SU-DHL-6 (cell line): ENCODE measurements around the gene QPRT.

Experiments
- H2AFZ ChIP-seq: fragments of 200-600 bp; sonication (generic); 2 replicates; pipeline ENCODE4 v1.6.1; 2014; ENCODE audit warnings: low read depth, mild to moderate bottlenecking, moderate library complexity, mixed read lengths, antibody characterized with exemption, low read length; ENCODE audit not compliant: severe bottlenecking
- H3F3A ChIP-seq: fragments of 200-600 bp; shearing (Covaris generic); 2 replicates; pipeline ENCODE4 v1.6.0; 2016; ENCODE audit warnings: antibody characterized with exemption, mild to moderate bottlenecking; ENCODE audit not compliant: insufficient read depth
- H3K27ac ChIP-seq: fragments of 200-600 bp; sonication (generic); 2 replicates; pipeline ENCODE4 v1.5.1; 2016; ENCODE audit warnings: low read depth, mild to moderate bottlenecking, low read length, moderate library complexity, mixed read lengths
- H3K27me3 ChIP-seq: fragments of 200-600 bp; sonication (generic), shearing (Covaris generic); 2 replicates; pipeline ENCODE4 v1.6.0; 2014; ENCODE audit warnings: mild to moderate bottlenecking, low read length
- H3K36me3 ChIP-seq: fragments of 200-600 bp; sonication (generic); 2 replicates; pipeline ENCODE4 v1.6.1; 2014; ENCODE audit warnings: mild to moderate bottlenecking, low read length, mixed read lengths
- H3K4me2 ChIP-seq: fragments of 300-600, 200-600 bp; shearing (Covaris generic), sonication (generic); 2 replicates; pipeline ENCODE4 v1.6.0; 2014; ENCODE audit warnings: low read length, low read depth, mild to moderate bottlenecking; ENCODE audit not compliant: poor library complexity, severe bottlenecking
- H3K4me3 ChIP-seq: fragments of 200-600 bp; sonication (generic); 2 replicates; pipeline ENCODE4 v1.5.1; 2014; ENCODE audit warnings: antibody characterized with exemption, low read length, mild to moderate bottlenecking, mixed read lengths; ENCODE audit not compliant: insufficient read depth, poor library complexity, severe bottlenecking
- H3K79me2 ChIP-seq: fragments of 200-600 bp; sonication (generic); 2 replicates; pipeline ENCODE4 v1.6.1; 2014; ENCODE audit warnings: mild to moderate bottlenecking, low read length, moderate library complexity; ENCODE audit not compliant: insufficient read depth
- H3K9ac ChIP-seq: fragments of 200-600 bp; sonication (generic); 2 replicates; pipeline ENCODE4 v1.7.0; 2014; ENCODE audit warnings: mild to moderate bottlenecking, low read length
- H3K9me2 ChIP-seq: fragments of 200-600 bp; sonication (generic); replicated peaks from 2 replicates; pipeline ENCODE4 v1.6.1; 2014; ENCODE audit warnings: low read length; ENCODE audit not compliant: insufficient read depth
- H3K9me3 ChIP-seq: fragments of 200-600 bp; sonication (generic); 2 replicates; pipeline ENCODE4 v1.6.1; 2014; ENCODE audit warnings: low read length, mixed read lengths; ENCODE audit not compliant: insufficient read depth
- H4K20me1 ChIP-seq: fragments of 200-600 bp; sonication (generic); 2 replicates; pipeline ENCODE4 v1.6.1; 2014; ENCODE audit warnings: low read depth, mild to moderate bottlenecking, antibody characterized with exemption, low read length, moderate library complexity, mixed read lengths
- CTCF ChIP-seq: fragments of 200-600 bp; sonication (generic); IDR thresholded peaks from one replicate; pipeline ENCODE4 v1.5.1; 2017; ENCODE audit warnings: antibody characterized with exemption, mild to moderate bottlenecking, low read length, moderate library complexity; ENCODE audit not compliant: insufficient read depth, poor library complexity, severe bottlenecking
- EZH2phosphoT487 ChIP-seq: fragments of 200-600 bp; sonication (generic), shearing (Covaris generic); conservative IDR thresholded peaks from 2 replicates; pipeline ENCODE4 v1.6.1; 2018; ENCODE audit warnings: mild to moderate bottlenecking, antibody characterized with exemption, low read length, moderate library complexity, mixed read lengths

Gene QPRT

DNA sequence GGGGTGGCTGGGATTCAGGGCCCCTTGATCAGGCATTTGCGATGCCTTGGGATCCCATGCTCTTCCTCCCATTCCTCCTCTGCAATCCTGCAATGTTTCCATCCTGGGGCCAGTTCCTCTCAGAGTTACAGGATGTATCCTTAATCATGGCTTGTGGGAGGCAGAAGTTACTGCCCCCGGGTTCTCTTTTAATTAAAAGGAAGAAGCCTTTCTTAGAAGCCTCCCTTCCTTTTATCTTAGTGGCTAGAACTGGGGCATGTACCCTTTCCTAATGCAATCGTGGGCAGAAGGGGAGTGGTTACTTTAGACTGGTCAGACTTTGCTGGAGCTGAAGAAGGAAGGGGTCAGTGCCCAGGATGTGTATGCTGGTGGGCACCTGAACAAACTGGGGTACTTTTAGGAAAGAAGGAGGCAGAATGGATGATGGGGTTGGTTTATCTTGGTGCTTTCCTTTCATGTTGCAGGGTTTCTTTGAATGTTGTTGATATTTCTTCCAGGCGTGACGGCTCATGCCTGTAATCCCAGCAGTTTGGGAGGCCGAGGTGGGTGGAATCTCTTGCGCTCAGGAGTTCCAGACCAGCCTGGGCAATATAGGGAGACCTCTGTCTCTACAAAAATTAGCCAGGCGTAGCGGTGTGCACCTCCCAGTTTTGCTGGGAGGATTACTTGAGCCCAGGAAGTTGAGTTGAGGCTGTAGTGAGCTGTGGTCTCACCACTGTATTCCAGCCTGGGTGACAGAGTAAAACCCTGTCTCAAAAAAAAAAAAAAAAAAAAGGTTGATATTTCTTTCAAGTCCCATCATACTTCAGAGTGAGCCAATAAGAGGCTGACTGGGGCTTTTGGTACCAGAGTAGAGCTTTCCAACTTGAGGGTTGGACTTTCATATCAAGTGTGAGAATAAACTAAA, 29.1 kb upstream of the QPRT start:
- H3K79me2 ChIP-seq, result no peaks in the 10 kb centered on the region
- H3K9ac ChIP-seq, result no peak overlapping the region
- no peak overlapping the region for H3K4me2 ChIP-seq
- H2AFZ ChIP-seq, result no peak overlapping the region
- H3K27me3 ChIP-seq, result no peaks in the 10 kb centered on the region
- no peaks in the 10 kb centered on the region for H3K9me2 ChIP-seq
- TF ChIP-seq EZH2phosphoT487, result no peak
- TF ChIP-seq CTCF, result no peak
- no peaks in the 10 kb centered on the region for H3F3A ChIP-seq
- H3K4me3 ChIP-seq, result no peak overlapping the region
- H3K36me3 ChIP-seq, result no peaks in the 10 kb centered on the region
- no peaks in the 10 kb centered on the region for H3K9me3 ChIP-seq
- no peaks in the 10 kb centered on the region for H4K20me1 ChIP-seq
- H3K27ac ChIP-seq, result no peak overlapping the region

DNA sequence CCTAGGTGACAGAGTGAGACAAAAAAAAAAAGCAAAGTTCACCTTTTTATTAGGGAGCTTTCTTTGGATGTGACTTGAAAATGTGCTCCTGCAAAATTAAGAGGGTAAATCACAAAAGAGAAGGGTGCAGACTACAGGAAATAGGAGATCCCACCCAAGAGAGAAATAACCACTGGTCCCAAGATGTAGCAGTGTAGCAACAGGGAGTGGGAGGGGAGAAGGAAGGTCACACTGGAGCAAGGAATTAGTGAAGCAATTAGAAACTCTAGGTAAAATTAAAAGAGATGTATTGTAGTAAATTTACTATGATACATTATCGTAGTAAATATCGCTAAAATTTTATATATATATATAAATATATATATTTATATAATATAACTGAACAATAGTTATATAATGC, 28.2 kb upstream of the QPRT start:
- no peaks in the 10 kb centered on the region for H3K9me3 ChIP-seq
- no peak overlapping the region for H3K27ac ChIP-seq
- H3K79me2 ChIP-seq, result no peaks in the 10 kb centered on the region
- H3K9me2 ChIP-seq, result no peaks in the 10 kb centered on the region
- H3K4me2 ChIP-seq, result no peak overlapping the region
- H3K27me3 ChIP-seq, result no peaks in the 10 kb centered on the region
- no peak for TF ChIP-seq EZH2phosphoT487
- TF ChIP-seq CTCF, result no peak
- H3K9ac ChIP-seq, result no peak overlapping the region
- no peak overlapping the region for H3K4me3 ChIP-seq
- H2AFZ ChIP-seq, result no peak overlapping the region
- no peaks in the 10 kb centered on the region for H3K36me3 ChIP-seq
- H3F3A ChIP-seq, result no peaks in the 10 kb centered on the region
- no peaks in the 10 kb centered on the region for H4K20me1 ChIP-seq

- TF ChIP-seq CTCF (no peak), EZH2phosphoT487 (no peak)
- Histone ChIP-seq H4K20me1 (no peaks in the 10 kb centered on the region), H3F3A (no peaks in the 10 kb centered on the region), H3K27ac (no peak overlapping the region), H3K27me3 (no peaks in the 10 kb centered on the region), H3K9me3 (no peaks in the 10 kb centered on the region), H3K9ac (no peak overlapping the region), H3K36me3 (no peaks in the 10 kb centered on the region), H3K79me2 (no peaks in the 10 kb centered on the region), H3K4me3 (no peak overlapping the region), H3K4me2 (no peak overlapping the region), H3K9me2 (no peaks in the 10 kb centered on the region), H2AFZ (no peak overlapping the region)
Measured at GRCh38 chr16:29651774-29652349, 27.1 kb upstream of the QPRT start.
